Raji (cell line): Measurements from ENCODE around the gene ARHGAP4.

ENCODE experiments used
- POLR2A ChIP-seq: IDR thresholded peaks from 2 replicates; pipeline ENCODE4 v1.6.1; 2011; ENCODE audit warnings: low read depth, low read length, control low read depth; ENCODE audit not compliant: insufficient read depth

ARHGAP4 gene

GRCh38 chrX:153967536-153968224, 41.6 kb upstream of the ARHGAP4 start:
- TF ChIP-seq POLR2A, result no peak

- TF ChIP-seq POLR2A, result no peak
Measured at GRCh38 chrX:153966841-153967535, 40.9 kb upstream of the ARHGAP4 start.

GRCh38 chrX:153966283-153966688, 40.2 kb upstream of the ARHGAP4 start:
- no peak for TF ChIP-seq POLR2A

GRCh38 chrX:153965406-153965805, 39.3 kb upstream of the ARHGAP4 start:
- no peak for TF ChIP-seq POLR2A

GRCh38 chrX:153964105-153964504, 38.0 kb upstream of the ARHGAP4 start:
- no peak for TF ChIP-seq POLR2A

GRCh38 chrX:153963546-153963945, 37.5 kb upstream of the ARHGAP4 start:
- TF ChIP-seq POLR2A, result no peak

GRCh38 chrX:153961292-153961691, 35.2 kb upstream of the ARHGAP4 start:
- no peak for TF ChIP-seq POLR2A

- TF ChIP-seq POLR2A, result no peak
Measured at GRCh38 chrX:153960786-153961185, 34.7 kb upstream of the ARHGAP4 start.

GRCh38 chrX:153960077-153960476, 34.0 kb upstream of the ARHGAP4 start:
- TF ChIP-seq POLR2A, result no peak

- no peak for TF ChIP-seq POLR2A
Measured at GRCh38 chrX:153959649-153960048, 33.6 kb upstream of the ARHGAP4 start.

GRCh38 chrX:153958605-153959004, 32.5 kb upstream of the ARHGAP4 start:
- no peak for TF ChIP-seq POLR2A

GRCh38 chrX:153957224-153957623, 31.2 kb upstream of the ARHGAP4 start:
- no peak for TF ChIP-seq POLR2A

GRCh38 chrX:153956044-153956907, 30.2 kb upstream of the ARHGAP4 start:
- TF ChIP-seq POLR2A, result no peak

- TF ChIP-seq POLR2A, result no peak
Measured at GRCh38 chrX:153955228-153955732, 29.2 kb upstream of the ARHGAP4 start.

GRCh38 chrX:153954558-153955227, 28.6 kb upstream of the ARHGAP4 start:
- TF ChIP-seq POLR2A, result no peak

- no peak for TF ChIP-seq POLR2A
Measured at GRCh38 chrX:153953892-153954557, 28.0 kb upstream of the ARHGAP4 start.
